Astrocyte of the cerebellum (primary cell): ENCODE measurements around the gene TSPEAR.

Experiments
- DNase-seq: peaks from one replicate; pipeline ENCODE4 v3.0.0-alpha.2; 2011; ENCODE audit warnings: low read depth
- H3K4me3 ChIP-seq: 2 replicates; pipeline ENCODE4 v1.5.1; 2011; ENCODE audit warnings: mild to moderate bottlenecking, low read depth, low read length, moderate library complexity
- CTCF ChIP-seq: IDR thresholded peaks from 2 replicates; pipeline ENCODE4 v1.5.1; 2012; ENCODE audit warnings: low read length, low read depth, moderate library complexity, mild to moderate bottlenecking; ENCODE audit errors: missing control alignments
- in situ Hi-C: cut with HindIII; loops from 2 replicates; pipeline ENCODE4 v1.10.0; 2017; ENCODE audit warnings: low sequenced_read_pairs

TSPEAR gene

GRCh38 chr21:44478124-44478800 lies 233.1 kb downstream of the TSPEAR start:
- H3K4me3 ChIP-seq = no peak overlapping the region
- DNase-seq = no peak
- TF ChIP-seq CTCF = no peak
- in situ Hi-C loops = loop anchor here (25.0 kb wide), 1 partner anchor 91 kb away; no protein-coding TSS in a partner anchor

GRCh38 chr21:44477712-44478111 lies 233.7 kb downstream of the TSPEAR start:
- in situ Hi-C loops = loop anchor here (25.0 kb wide), 1 partner anchor 90 kb away; no protein-coding TSS in a partner anchor
- no peak for TF ChIP-seq CTCF
- no peak for DNase-seq
- H3K4me3 ChIP-seq = no peak overlapping the region

GRCh38 chr21:44477131-44477530 lies 234.2 kb downstream of the TSPEAR start:
- TF ChIP-seq CTCF = no peak
- no peak for DNase-seq
- in situ Hi-C loops = loop anchor here (25.0 kb wide), 1 partner anchor 90 kb away; no protein-coding TSS in a partner anchor
- H3K4me3 ChIP-seq = no peak overlapping the region

GRCh38 chr21:44475266-44475845 lies 236.0 kb downstream of the TSPEAR start:
- in situ Hi-C loops = loop anchor here (25.0 kb wide), 1 partner anchor 88 kb away; no protein-coding TSS in a partner anchor
- H3K4me3 ChIP-seq = no peak overlapping the region
- DNase-seq = no peak
- TF ChIP-seq CTCF = no peak

- no peak overlapping the region for H3K4me3 ChIP-seq
- in situ Hi-C loops = no loop called here
- TF ChIP-seq CTCF = no peak
- no peak for DNase-seq
These were observed 237.3 kb downstream of the TSPEAR start for GRCh38 chr21:44473915-44474555.

- no peak for TF ChIP-seq CTCF
- in situ Hi-C loops = no loop called here
- no peak for DNase-seq
These were observed 239.4 kb downstream of the TSPEAR start for GRCh38 chr21:44471996-44472395.

More at GRCh38 chr21:44471996-44472395, 239.4 kb downstream of the TSPEAR start:
- H3K4me3 ChIP-seq = no peak overlapping the region
